Adrenal gland (tissue), 5 donors: ENCODE measurements around the gene TIMMDC1.

Experiments
- POLR2A ChIP-seq, 2 donors: fragments of 450-650 bp; IDR thresholded peaks; one replicate each; pipeline ENCODE4 v1.6.1; 2017; ENCODE audit warnings: antibody characterized with exemption in 2 of 2, mild to moderate bottlenecking in 2 of 2, moderate library complexity in 1 of 2
- TF ChIP-seq, protein P1 (sequence below), 6 experiments: fragments of 450-650 bp in 4 of 6; fragments of 200-600 bp in 2 of 6; sonication (generic) in 1 of 6; IDR thresholded peaks; 1 replicate in 5 of 6; 2 replicates in 1 of 6; pipeline versions ENCODE4 v1.5.1 to v1.8.0; 2016 to 2021; ENCODE audit warnings: antibody characterized with exemption in 6 of 6, mild to moderate bottlenecking in 2 of 6, moderate library complexity in 1 of 6
- donor health status: DM: no; HTN: no; CAD: no.

DNA sequence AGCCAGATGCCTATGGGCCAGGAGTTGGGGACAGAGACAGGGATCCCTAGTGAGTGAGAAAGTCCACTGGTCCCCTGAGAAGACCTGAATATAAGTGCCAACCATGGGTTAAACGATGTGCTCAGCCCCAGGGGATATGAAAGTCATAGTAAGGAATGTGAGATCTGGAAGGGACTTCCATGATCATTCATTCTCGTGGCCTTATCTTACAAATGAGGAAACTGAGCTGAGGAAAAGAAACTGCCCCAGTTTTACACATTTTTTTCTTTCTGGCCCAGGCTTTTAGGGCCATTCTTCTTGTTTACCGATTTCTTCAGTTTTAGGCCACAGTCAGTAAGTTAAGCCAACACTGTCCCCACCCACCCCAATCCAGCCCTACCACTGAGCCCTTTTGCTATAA lies 50.0 kb downstream of the TIMMDC1 start:
- TF ChIP-seq, protein P1, sequence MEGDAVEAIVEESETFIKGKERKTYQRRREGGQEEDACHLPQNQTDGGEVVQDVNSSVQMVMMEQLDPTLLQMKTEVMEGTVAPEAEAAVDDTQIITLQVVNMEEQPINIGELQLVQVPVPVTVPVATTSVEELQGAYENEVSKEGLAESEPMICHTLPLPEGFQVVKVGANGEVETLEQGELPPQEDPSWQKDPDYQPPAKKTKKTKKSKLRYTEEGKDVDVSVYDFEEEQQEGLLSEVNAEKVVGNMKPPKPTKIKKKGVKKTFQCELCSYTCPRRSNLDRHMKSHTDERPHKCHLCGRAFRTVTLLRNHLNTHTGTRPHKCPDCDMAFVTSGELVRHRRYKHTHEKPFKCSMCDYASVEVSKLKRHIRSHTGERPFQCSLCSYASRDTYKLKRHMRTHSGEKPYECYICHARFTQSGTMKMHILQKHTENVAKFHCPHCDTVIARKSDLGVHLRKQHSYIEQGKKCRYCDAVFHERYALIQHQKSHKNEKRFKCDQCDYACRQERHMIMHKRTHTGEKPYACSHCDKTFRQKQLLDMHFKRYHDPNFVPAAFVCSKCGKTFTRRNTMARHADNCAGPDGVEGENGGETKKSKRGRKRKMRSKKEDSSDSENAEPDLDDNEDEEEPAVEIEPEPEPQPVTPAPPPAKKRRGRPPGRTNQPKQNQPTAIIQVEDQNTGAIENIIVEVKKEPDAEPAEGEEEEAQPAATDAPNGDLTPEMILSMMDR (IDR thresholded peaks at IDR 0.05): no peak
- TF ChIP-seq POLR2A (IDR thresholded peaks at IDR 0.05): no peak
